ENCODE data around the gene SNCB.
A peak's percentile ranks its signal among the peaks of the same experiment; 100 is the strongest.

SNCB gene

DNA sequence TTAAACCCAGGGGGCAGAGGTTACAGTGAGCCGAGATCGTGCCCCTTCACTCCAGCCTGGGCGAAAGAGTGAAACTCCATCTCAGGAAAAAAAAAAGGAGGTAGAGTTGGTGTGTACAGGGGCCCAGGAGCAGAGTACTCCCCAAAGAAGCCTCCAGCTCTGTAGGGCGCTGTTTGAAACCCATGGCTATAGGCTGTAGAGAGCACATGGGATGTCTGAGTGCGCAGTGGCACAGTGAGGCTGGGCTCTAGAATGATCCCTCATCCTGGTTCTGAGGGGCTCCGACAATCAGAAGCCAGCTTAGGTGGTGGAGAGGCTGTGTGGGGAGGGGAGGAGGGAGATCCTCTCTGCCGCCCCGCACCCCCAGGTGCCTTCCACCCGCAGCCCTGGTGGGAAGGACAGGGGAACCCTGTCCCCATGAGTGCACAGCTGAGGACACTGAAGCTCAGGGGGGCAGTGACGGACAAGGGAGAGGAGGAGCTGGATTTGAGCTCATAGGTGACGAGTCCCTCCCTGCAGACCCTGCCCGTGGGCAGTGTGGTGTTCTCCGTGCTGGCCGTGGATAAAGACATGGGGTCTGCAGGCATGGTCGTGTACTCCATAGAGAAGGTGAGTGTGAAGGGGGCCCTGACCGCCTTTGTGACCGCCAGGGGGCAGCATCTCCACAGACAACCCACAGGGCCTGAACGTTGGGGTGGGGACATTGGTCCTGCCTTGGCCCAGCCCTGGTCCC, 56.6 kb downstream of the SNCB start:
- in situ Hi-C loops (cut with HindIII; ENCODE audit: low sequenced_read_pairs) = no loop called here

More for the DNA sequence above, 56.6 kb downstream of the SNCB start:
- TF ChIP-seq, protein P1, sequence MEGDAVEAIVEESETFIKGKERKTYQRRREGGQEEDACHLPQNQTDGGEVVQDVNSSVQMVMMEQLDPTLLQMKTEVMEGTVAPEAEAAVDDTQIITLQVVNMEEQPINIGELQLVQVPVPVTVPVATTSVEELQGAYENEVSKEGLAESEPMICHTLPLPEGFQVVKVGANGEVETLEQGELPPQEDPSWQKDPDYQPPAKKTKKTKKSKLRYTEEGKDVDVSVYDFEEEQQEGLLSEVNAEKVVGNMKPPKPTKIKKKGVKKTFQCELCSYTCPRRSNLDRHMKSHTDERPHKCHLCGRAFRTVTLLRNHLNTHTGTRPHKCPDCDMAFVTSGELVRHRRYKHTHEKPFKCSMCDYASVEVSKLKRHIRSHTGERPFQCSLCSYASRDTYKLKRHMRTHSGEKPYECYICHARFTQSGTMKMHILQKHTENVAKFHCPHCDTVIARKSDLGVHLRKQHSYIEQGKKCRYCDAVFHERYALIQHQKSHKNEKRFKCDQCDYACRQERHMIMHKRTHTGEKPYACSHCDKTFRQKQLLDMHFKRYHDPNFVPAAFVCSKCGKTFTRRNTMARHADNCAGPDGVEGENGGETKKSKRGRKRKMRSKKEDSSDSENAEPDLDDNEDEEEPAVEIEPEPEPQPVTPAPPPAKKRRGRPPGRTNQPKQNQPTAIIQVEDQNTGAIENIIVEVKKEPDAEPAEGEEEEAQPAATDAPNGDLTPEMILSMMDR (IDR thresholded peaks at IDR 0.05; ENCODE audit: low read depth, low read length) = peak; percentile 93
- no peak overlapping the region for H3K4me3 ChIP-seq (ENCODE audit: low read depth, low read length)
- DNase-seq (ENCODE audit: low read depth, low spot score) = peak; percentile 36
